ENCODE results near the gene CDH6.

CDH6 gene

DNA sequence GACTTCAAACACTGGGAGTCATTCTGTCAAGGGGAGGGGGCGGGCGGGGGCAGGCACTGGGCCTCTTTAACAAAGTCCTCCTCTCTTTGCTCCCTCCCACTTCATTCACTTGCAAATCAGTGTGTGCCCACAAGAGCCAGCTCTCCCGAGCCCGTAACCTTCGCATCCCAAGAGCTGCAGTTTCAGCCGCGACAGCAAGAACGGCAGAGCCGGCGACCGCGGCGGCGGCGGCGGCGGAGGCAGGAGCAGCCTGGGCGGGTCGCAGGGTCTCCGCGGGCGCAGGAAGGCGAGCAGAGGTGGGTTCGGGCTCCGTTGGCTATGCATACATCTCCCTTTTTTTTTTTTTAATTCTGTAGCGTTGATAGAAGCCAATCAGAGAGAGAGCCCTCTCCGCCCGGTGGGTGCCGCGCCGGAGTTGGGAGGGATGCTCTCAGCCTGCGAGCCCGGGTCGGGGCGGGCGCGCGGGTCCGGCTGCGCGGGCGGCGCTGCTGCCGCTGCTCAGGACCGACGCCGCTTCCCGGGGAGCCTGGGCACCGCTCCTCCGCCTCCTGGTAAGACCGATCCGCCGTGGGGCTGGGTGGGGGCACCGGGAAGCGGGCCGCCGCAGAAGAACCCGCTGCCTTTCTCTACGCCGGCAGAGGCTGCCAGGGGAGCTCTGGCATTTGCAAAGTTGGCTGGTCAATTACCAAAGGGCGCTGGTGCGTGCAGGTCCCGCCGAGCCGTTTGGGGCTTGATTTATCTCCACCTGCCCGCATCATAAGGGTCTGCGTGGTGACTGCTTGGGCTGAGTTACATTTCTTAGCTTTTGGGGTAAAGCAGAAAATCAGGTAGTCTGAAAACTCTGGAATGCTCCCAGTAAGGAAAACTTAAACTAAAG is at the start of gene CDH6:
CDH6 (plus strand) TSS at position 96 of the 877 bp plus-strand sequence. CDS start 73,788 bp downstream, outside the sequence.
- DNase-seq (ENCODE audit: low spot score), result peak; percentile 70

DNA sequence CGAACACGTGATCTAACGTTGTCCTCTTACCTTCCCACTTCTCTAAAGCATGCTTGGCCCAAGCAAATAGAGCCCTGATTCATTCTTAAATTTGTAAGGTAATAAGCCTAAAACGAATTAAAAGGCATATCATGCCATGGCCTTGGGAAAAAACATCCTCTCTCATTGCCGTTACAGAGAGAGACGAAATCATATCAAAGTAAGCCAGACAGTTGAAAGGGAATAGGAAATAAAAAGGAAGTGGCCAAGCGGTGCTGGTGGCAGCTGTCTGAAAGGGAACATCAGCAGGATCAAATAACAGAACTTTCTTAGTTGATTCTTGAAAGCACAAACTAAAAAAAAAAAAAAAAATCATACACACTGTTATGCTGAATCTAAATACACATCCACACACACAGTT is 49.1 kb upstream of the CDH6 start:
- no peak for DNase-seq (ENCODE audit: low spot score)

GRCh38 chr5:31148959-31149475 is 44.5 kb upstream of the CDH6 start:
- peak; percentile 49 for DNase-seq (ENCODE audit: low spot score)

DNA sequence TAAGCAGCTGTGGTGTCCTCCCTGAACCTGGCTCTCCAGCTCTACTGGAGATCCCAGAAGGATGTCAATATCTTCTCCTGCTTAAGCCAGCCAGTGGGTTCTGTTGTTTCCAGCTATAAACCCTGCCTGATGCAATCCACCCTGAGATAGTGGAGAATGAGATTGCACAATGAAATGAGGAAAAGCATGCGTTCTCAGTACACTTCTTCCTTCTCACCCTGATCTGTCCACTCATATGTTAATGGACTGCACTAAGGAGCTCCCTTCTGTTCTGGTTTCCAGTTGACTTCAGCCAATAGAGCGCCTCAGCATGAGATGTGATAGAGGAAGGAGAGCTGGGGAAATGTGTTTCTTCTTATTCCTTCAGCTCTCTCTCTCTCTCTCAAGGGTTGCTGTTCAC is 40.0 kb upstream of the CDH6 start:
- DNase-seq (ENCODE audit: low spot score), result no peak

DNA sequence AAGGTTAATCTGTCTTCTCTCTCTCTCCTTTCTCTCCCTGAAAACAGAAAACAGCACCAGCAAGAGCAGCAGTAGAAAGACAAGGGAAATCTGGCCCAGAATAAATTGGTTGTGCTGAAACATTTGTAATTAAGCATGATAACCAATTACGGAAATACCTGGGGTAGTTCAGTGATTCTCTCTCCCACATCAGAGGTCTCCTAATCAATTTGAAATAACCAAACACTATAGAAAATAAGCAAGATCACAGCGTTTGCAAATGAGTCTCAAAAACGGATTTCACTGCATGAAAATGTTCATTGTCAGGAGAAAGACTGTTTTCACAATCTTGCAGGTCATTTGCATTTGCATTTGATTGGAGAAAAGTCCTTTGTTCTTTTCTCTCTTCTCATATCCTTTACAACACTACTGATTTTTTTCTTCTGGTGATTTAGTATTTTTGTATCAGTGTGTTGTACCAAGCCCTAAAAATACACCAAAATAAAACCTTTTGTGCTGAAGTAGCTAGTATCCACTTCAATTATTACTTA is 36.8 kb upstream of the CDH6 start:
- DNase-seq (ENCODE audit: low spot score), result peak; percentile 87

DNA sequence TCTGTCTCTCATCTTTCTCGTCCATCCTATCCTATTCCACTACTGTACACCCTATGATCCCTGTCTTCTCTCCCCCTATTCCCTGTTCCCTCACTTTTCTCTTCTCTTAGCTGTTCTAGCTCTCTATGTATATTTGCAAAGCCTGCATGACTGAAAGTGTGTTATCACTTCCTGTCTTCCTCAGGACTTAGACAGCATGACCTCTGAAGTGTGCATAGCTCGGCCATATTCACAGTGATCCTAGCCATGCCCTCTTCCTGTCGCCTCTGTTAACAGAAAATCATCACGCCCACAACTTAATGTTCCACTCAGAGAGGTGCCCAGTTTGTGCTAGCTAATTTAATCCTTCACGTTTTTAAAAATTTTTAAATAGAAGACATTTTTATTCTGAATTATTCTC is 35.8 kb upstream of the CDH6 start:
- DNase-seq (ENCODE audit: low spot score), result no peak

- DNase-seq (ENCODE audit: low spot score), result no peak
Observed at GRCh38 chr5:31158686-31159085, 34.8 kb upstream of the CDH6 start.

DNA sequence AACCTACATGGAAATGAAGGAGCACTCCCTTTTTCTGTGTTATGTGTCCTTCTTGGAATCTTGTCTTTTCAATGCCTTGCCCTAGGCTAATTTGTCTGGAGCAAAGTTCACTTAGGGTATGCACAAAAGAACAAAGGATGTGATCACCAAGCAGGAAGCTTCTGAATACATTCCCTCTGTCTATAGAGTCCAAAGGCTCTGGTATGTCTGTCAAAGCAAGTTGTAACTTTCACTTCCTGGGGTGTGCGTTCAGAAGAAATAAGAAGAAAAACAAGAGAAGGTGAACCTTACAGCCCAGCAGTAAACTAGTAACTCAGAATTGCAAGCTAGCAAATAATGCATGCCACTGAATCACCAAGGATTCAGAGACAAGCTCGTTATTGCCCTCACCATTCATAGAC is 31.7 kb upstream of the CDH6 start:
- no peak for DNase-seq (ENCODE audit: low spot score)

DNA sequence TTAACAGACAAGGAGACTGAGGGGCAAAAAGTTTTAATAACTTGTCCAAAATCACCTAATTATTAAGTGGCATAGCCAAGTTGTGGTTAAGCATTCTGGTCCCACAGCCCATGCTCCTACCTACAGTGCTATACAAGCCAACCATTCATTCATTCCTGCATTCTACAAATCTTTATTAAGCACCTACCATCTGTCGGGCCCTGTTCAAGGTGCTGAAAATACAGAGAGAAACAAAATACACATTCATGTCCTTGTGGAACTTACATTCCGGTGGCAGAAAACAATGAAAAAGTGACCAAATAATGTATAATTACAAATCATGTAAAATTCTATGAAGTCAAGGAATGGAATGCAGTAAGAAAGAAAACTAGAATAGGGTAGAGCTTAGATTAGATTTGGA is 27.8 kb upstream of the CDH6 start:
- no peak for DNase-seq (ENCODE audit: low spot score)

DNA sequence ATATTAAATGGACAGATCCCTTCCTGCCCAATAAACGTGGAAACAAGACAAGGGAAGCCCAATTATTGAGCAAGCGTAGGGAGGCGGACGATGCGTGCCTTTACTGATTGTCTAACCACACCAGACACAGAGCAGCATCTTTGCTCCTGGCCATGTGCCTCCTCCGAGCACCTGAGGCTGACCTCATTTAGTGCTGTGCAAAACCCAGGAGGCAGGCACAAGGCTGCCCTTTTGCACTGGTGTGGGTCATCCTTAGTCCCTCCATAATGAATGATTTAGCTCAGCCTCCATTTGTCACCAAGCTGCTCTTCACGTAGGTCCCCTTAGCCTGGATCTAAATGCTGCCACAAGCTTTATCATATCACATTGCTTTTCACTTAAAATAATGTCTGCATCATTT is 24.1 kb upstream of the CDH6 start:
- no peak for DNase-seq (ENCODE audit: low spot score)

DNA sequence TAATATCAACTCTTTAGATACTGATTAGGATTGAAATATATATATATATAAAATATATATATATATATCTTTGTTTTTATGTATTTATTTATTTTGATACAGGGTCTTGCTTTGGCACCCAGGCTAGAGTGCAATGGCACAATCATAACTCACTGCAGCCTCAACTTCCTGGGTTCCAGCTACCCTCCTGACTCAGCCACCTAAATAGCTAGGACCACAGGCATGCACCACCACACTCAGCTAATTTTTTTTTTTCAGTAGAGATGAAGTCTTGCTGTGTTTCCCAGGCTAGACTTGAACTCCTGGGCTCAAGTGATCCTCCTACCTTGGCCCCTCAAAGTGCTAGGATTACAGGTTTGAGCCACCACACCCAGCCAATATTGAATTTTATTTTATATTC is 20.6 kb upstream of the CDH6 start:
- no peak for DNase-seq (ENCODE audit: low spot score)

DNA sequence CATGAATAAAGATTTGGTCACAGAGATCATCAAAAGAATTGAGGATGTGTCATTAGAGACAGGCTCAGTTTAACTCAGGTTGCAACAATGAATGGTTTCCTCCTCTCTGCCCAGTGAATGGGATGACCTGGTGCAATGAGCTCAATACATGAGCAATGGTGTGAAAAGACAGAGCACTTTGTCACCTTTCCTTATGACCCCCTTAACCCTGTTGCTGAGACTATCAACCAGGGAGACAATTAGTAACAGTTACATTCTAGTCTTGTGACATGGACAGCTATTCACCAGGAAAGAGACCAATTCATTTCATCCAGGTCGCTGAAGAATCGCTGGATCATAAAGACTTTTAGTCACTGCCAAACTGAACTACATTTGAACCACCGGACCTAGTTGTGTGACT is 19.9 kb upstream of the CDH6 start:
- DNase-seq (ENCODE audit: low spot score), result no peak

GRCh38 chr5:31181376-31181987 is 12.0 kb upstream of the CDH6 start:
- no peak for DNase-seq (ENCODE audit: low spot score)

DNA sequence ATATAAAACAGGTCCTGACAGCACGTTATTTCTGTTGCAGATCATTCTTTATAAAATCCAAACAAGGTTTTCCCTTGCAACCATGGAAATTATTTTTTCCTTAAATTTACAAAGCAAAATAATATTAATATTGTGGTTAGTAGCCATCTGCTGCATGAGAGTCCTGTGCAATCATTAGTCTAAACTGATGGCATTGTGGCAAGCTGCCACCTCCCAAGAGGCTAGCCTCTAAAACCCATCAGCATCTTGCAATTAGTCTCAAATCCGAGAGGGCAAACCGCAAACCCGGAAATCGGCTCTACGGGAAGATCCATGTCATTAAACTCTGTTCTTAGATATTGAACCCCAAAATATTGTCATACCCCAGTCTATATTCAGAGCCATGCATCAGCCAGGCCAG is 11.3 kb upstream of the CDH6 start:
- no peak for DNase-seq (ENCODE audit: low spot score)

- DNase-seq (ENCODE audit: low spot score), result no peak
Observed at GRCh38 chr5:31185951-31186350, 7.5 kb upstream of the CDH6 start.

- DNase-seq (ENCODE audit: low spot score), result peak; percentile 78
Observed at GRCh38 chr5:31186672-31187267, 6.7 kb upstream of the CDH6 start.

GRCh38 chr5:31187591-31187990 is 5.9 kb upstream of the CDH6 start:
- no peak for DNase-seq (ENCODE audit: low spot score)

- no peak for DNase-seq (ENCODE audit: low spot score)
Observed at GRCh38 chr5:31192442-31192841, 1.0 kb upstream of the CDH6 start.

GRCh38 chr5:31193116-31193515 is 370 bp upstream of the CDH6 start:
- DNase-seq (ENCODE audit: low spot score), result peak; percentile 18

- DNase-seq (ENCODE audit: low spot score), result no peak
Observed at GRCh38 chr5:31194468-31194813, 955 bp downstream of the CDH6 start.

- DNase-seq (ENCODE audit: low spot score), result no peak
Observed at GRCh38 chr5:31194892-31195555, 1.5 kb downstream of the CDH6 start.

DNA sequence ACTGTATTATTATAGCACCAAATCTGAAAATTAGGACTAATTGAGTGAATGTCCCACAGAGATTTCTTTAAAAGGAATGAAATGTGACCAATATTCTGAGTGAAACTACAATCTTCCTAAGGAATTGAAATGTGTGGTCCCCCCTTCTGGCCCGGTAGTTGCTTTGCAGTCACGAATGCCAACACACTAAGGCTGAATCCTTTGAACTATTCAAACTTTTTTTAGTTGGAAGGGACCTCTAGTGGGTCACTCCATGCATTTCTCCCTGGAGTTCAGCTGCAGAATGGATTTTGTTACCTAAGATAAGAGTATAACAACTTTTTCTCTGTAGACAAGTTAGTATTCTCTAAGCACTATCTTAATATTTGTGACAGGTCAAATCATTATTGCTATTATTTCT is 2.8 kb downstream of the CDH6 start:
- DNase-seq (ENCODE audit: low spot score), result peak; percentile 49
